A549 treated with RU486 at 1 μM for 4 hours (cell line): ENCODE measurements around the gene TCTA. TPM values are rescaled to one million over a fixed set of nuclear protein-coding genes. Genes with fewer than 3 reads are reported as not detected.

Experiments used
- total RNA-seq: library from RNA; stranded (reverse); fragments of 200-300 nt; extraction: Qiagen RNA extraction; gene quantifications from 5 replicates; pipeline ENCODE4 v1.2.3, GENCODE V29; 2022; ENCODE audit warnings: low read depth

Gene TCTA
- 20.2 to 25.5 TPM (median 23.4 TPM) in 5 replicates for total RNA-seq

GRCh38 chr3:49411968-49412631 lies at the start of gene TCTA, which contains the start of gene RHOA:
Gene TCTA (plus strand): TSS chr3:49412423. CDS start chr3:49412427, 4 bp downstream.
Gene RHOA (minus strand): TSS chr3:49411976. CDS start chr3:49375589, 36,387 bp downstream.

GRCh38 chr3:49422379-49423248 lies 10.4 kb downstream of the TCTA start, which contains the start of gene AMT:
Gene AMT (minus strand): TSS chr3:49422473. CDS start chr3:49422450, 23 bp downstream.

Other genes with a start within 250 kb of the TCTA start
- 10.6 to 14.9 TPM (median 12.9 TPM) in 5 replicates for gene CCDC71, start 246.1 kb upstream of the TCTA start, total RNA-seq
- 3.1 to 7.0 TPM (median 4.6 TPM) in 5 replicates for gene KLHDC8B, start 240.8 kb upstream of the TCTA start, total RNA-seq
- gene C3orf62, start 135.2 kb upstream of the TCTA start, total RNA-seq, result 1.4 to 2.4 TPM (median 2.1 TPM) in 5 replicates
- gene USP4, start 72.4 kb upstream of the TCTA start, total RNA-seq, result 10.6 to 14.4 TPM (median 13.4 TPM) in 5 replicates
- gene GPX1, start 54.1 kb upstream of the TCTA start, total RNA-seq, result 247 to 313 TPM (median 296 TPM) in 5 replicates
- 452 to 535 TPM (median 469 TPM) in 5 replicates for gene RHOA, start 447 bp upstream of the TCTA start, total RNA-seq
- gene AMT, start 10.1 kb downstream of the TCTA start, total RNA-seq, result 0.13 to 0.44 TPM (median 0.30 TPM) in 5 replicates
- gene NICN1, start 16.9 kb downstream of the TCTA start, total RNA-seq, result 5.0 to 6.9 TPM (median 6.1 TPM) in 5 replicates
- gene DAG1, start 57.8 kb downstream of the TCTA start, total RNA-seq, result 41.0 to 58.3 TPM (median 53.5 TPM) in 5 replicates
- 0.08 to 0.20 TPM (median 0.15 TPM) in 5 replicates for gene BSN, start 142.1 kb downstream of the TCTA start, total RNA-seq